ENCODE data around the gene ZNF536.
"Not testable (repeated sequence)": the region's sequence is repeated elsewhere in the genome, so short reads cannot be mapped to it uniquely, and the experiment has no call there.

- TF ChIP-seq CTCF, POLR2A (IDR thresholded peaks at IDR 0.05): not testable (repeated sequence)
Measured at GRCh38 chr19:30346468-30346867, 25.7 kb upstream of the ZNF536 start.

Measured in Peyer's patch (tissue), 4 donors.